Erythroblast (primary cell): Measurements from ENCODE around the gene PPP2R3B.

ENCODE experiments used
- DNase-seq, 2 experiments: peaks; one replicate each; lab custom pipeline; 2025; lab: John Stamatoyannopoulos, UW
- GATA1 ChIP-seq: IDR thresholded peaks from 2 replicates; pipeline ENCODE4 v1.6.1; 2011; ENCODE audit warnings: low read depth, mild to moderate bottlenecking, control low read depth, low read length, moderate library complexity
- POLR2A ChIP-seq: IDR thresholded peaks from 2 replicates; pipeline ENCODE4 v1.6.1; 2011; ENCODE audit warnings: mild to moderate bottlenecking, low read length

PPP2R3B gene

DNA sequence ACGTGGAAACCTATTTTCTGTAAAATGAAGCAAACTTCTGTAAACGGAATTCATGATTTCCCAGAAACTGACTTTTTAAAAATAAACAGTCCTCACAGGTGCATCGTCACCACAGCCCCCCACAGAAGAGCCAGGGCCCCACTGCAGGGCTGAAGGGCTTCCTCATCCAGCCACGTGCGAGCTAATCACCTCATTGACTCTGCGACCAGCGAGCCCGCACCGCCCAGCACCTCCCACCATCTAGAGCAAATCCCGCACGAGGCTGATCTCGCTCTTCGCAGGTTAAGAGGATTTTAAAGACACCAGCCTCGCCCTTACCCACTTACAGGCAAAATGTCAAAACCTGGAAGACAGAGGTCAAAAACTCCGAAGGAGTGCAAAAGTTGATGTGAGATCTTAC lies 14.8 kb downstream of the PPP2R3B start:
- DNase-seq: no peak
- no peak for TF ChIP-seq GATA1
- no peak for TF ChIP-seq POLR2A

- TF ChIP-seq POLR2A (no peak), GATA1 (no peak)
- DNase-seq: no peak
Measured at GRCh38 chrX:370963-371745, 15.6 kb downstream of the PPP2R3B start.

GRCh38 chrX:370244-370962 lies 16.3 kb downstream of the PPP2R3B start:
- no peak for TF ChIP-seq POLR2A
- TF ChIP-seq GATA1: no peak
- DNase-seq: no peak

DNA sequence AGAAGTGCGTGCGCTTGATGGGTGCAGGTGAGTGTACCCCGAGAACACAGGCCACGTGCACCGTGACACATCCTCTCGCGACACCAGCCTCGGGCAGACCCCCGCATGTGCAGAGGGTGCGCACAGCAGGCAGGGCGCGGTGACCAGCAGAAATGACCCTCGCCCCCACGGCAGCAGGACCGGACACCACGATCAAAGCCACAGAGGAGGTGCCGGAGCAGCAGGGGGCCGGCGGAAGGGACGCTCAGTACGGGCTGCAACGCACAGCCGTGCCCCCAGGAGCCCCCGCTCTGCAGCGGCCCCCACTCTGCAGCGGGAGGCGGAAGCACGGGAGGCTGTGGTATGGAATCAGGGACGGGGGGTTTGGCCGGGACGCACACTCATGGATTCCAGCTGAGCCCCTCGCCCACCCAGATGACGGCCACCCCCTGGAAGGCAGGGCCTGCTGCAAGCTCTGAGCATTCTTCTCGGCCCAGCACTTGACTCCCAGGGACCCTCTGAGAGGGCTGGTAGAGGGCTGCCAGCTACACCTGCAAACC lies 17.1 kb downstream of the PPP2R3B start:
- no peak for DNase-seq
- no peak for TF ChIP-seq GATA1
- TF ChIP-seq POLR2A: no peak

GRCh38 chrX:368811-369562 lies 17.7 kb downstream of the PPP2R3B start:
- no peak for DNase-seq
- TF ChIP-seq POLR2A: no peak
- TF ChIP-seq GATA1: no peak

DNA sequence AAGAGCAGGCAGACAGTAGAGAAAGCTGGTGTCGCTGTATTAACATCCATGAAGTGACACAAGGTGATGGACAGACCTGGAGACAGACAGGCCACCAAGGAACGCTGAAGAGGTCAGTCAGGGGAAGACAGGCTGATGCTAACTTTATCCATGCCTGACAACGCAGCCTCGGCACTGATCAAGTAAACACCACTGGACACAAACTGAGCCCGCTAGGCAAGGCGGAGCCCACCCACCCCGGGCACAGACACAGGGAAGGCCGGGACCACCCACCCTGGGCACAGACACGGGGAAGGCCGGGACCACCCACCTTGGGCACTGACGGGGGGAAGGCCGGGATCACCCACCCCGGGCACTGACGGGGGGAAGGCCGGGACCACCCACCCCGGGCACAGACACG lies 18.8 kb downstream of the PPP2R3B start:
- no peak for DNase-seq

DNA sequence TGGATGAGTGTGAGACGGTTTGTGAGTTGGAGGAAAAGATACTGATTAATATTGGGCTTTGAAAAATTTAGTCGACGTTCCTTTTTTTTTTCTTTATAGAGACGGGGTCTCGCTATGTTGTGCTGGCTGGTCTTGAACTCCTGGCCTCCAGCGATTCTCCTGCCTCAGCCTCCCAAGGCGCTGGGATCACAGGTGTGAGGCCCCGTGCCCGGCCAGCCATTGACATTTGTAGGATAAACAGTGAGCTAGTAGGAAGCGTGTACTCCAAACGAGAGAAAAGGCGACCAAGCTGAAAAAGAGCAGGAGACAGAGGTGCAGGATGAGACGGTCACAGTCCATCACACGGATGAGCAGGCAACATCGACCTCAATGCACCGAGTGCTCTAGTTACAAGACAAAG lies 19.4 kb downstream of the PPP2R3B start:
- DNase-seq: no peak
- no peak for TF ChIP-seq GATA1
- no peak for TF ChIP-seq POLR2A

More for the DNA sequence above, 18.8 kb downstream of the PPP2R3B start:
- TF ChIP-seq POLR2A (no peak), GATA1 (no peak)

DNA sequence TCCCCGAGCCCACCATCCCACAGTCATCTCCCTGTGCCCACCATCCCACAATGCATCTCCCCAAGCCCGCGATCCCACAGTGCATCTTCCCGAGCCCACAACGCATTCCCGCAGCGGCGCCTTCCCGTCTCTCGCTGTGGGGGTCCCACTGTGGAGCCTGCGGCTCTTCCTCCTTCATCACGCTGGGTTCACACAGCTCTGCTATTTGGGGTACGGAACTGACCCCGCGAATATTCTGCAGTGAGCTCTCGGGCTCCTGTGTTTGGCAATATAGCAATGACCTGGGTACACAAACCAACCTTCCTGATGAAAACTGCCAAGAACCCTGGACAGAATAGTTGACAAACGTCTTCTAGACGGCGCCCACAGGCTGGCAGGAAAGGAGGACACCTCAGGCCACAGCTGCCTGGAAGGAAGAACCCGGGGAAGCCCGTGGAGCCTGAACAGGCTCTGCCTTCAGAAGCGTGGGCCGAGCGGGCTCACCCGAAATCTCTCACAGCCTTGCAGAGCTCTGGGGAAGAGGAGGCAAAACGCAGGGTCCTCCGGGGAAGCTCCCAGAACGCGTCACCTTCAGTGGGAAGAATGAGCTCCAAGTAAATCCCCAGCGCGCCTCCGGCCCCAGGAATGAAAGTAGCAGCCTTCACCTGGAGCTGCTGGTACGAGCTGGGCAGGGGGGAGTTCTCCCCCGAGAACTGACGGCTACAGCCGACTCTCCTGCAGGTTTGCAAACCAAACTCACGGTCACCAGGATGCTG lies 22.9 kb downstream of the PPP2R3B start:
- DNase-seq: no peak
- TF ChIP-seq POLR2A (no peak), GATA1 (no peak)

GRCh38 chrX:362937-363620 lies 23.6 kb downstream of the PPP2R3B start:
- no peak for TF ChIP-seq GATA1
- no peak for TF ChIP-seq POLR2A
- DNase-seq: no peak

DNA sequence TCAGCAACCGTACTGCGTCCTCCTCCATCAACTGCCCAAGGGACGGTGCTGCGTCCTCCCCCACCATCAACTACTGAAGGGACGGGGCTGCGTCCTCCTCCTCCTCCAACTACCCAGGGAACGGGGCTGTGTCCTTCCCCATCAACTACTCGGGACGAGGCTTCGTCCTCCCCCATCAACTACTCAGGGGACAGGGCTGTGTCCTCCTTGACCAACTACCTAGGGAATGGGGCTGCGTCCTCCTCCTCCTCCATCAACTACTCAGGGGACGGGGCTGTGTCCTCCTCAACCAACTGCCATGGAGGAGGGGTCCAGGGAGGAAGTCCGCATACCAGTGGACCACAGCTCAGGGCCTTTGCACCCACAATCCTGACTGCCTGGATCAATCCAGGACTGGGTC lies 24.4 kb downstream of the PPP2R3B start:
- TF ChIP-seq POLR2A (no peak), GATA1 (no peak)
- no peak for DNase-seq

DNA sequence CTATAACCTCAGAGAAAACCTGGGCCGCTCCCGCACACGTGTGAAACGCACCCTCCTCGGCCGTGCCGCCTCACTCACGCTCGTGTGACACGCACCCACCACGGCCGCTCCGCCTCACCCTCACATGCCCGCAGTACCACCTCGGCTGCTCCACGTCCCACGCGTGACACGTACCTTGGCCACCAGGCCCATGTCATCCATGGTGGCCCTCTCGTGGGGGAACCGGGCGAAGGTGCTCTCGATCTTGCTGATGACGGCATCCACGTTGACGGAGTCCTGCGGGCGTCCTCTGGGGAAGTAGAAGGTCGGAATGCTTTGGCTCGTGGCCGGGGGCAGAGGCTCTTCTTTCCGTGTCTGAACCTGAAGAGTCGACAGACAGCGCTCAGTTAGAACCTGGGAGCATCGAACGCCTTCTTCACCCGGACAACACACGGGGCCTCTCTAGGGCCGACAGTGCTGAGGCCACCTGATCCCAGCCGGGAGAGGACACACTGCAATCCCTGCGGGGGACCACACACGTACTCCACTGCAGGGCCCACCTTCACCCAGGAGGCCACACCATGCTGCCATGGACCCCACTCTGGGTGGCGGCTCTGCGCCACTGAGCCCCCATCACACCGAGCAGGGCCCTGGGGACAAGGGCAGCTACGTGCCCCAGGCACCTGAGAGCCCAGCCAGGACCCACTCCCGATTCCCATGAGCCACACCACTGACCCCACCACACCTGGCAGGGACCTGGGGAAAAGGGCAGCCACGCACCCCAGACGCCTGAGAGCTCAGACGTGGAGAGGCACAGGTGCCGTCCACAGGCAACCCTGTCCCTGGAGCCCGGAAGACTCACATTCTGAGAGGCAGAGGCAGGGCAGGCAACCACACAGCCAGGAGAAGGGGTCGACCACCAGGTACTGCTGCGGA lies 25.2 kb downstream of the PPP2R3B start:
- no peak for TF ChIP-seq GATA1
- TF ChIP-seq POLR2A: no peak
- DNase-seq: no peak

GRCh38 chrX:360496-361150 lies 26.1 kb downstream of the PPP2R3B start:
- no peak for TF ChIP-seq POLR2A
- TF ChIP-seq GATA1: no peak
- DNase-seq: no peak
